Tibial nerve (tissue), 4 donors: ENCODE measurements around the gene CNR1. TPM values are rescaled to one million over a fixed set of nuclear protein-coding genes. Genes with fewer than 3 reads are reported as not detected.

Source experiments
- DNase-seq, 2 donors: peaks; one replicate each; pipeline ENCODE4 v3.0.0-alpha.2; 2019; ENCODE audit warnings: low spot score in 2 of 2
- H3K27ac ChIP-seq, 4 donors: fragments of 200-600 bp; sonication (generic) in 3 of 4; one replicate each; pipeline ENCODE4 v1.5.1; 2017 to 2019; ENCODE audit warnings: mild to moderate bottlenecking in 1 of 4
- H3K27me3 ChIP-seq, 2 donors: fragments of 200-600 bp; sonication (generic) in 1 of 2; one replicate each; pipeline versions ENCODE4 v1.5.1 to v1.6.0; 2017 to 2019
- H3K36me3 ChIP-seq, 3 donors: fragments of 200-600 bp; sonication (generic); one replicate each; pipeline ENCODE4 v1.5.1; 2018 to 2019
- H3K4me1 ChIP-seq, 4 donors: fragments of 200-600 bp; sonication (generic) in 3 of 4; one replicate each; pipeline ENCODE4 v1.5.1; 2017 to 2019
- H3K4me3 ChIP-seq, 4 donors: fragments of 200-600 bp; sonication (generic) in 3 of 4; one replicate each; pipeline ENCODE4 v1.5.1; 2017 to 2019; ENCODE audit warnings: mild to moderate bottlenecking in 1 of 4, moderate library complexity in 1 of 4
- H3K9me3 ChIP-seq, 4 donors: fragments of 200-600 bp; sonication (generic) in 3 of 4; one replicate each; pipeline ENCODE4 v1.5.1; 2017 to 2019
- EP300 ChIP-seq, 2 donors: sonication (generic); formaldehyde crosslinking; IDR thresholded peaks; one replicate each; pipeline ENCODE4 v1.6.1; 2017; ENCODE audit warnings: antibody characterized with exemption in 2 of 2, mild to moderate bottlenecking in 1 of 2
- POLR2A ChIP-seq, 2 donors: fragments of 450-650 bp; IDR thresholded peaks; one replicate each; pipeline ENCODE4 v1.6.1; 2017; ENCODE audit warnings: antibody characterized with exemption in 2 of 2, mild to moderate bottlenecking in 2 of 2, moderate library complexity in 2 of 2
- WGBS, 2 donors: methylation state at CpG; one replicate each; pipeline ENCODE4 v1.1.5; 2018; 5-methylcytosine and 5-hydroxymethylcytosine counted together
- total RNA-seq, 4 donors: library from RNA; depleted of rRNA; stranded (reverse); fragments of >200 nt; gene quantifications; one replicate each; pipeline ENCODE4 v1.1.0, GENCODE V29; 2016
- TF ChIP-seq, protein P1 (sequence below), 5 experiments: fragments of 200-600 bp in 3 of 5; fragments of 450-650 bp in 2 of 5; sonication (generic) in 3 of 5; IDR thresholded peaks; one replicate each; pipeline ENCODE4 v1.5.1; 2016 to 2019; ENCODE audit warnings: antibody characterized with exemption in 5 of 5, mild to moderate bottlenecking in 3 of 5, moderate library complexity in 2 of 5

Gene CNR1
- total RNA-seq, 4 donors from 2014 or later = 10.7 to 35.7 (median 14.4) TPM

GRCh38 chr6:88183471-88183870, 17.3 kb upstream of the CNR1 start:
- no peaks in the 10 kb centered on the region for H3K4me1 ChIP-seq
- no peaks in the 10 kb centered on the region for H3K27me3 ChIP-seq
- no peak overlapping the region for H3K27ac ChIP-seq
- H3K9me3 ChIP-seq = no peaks in the 10 kb centered on the region
- TF ChIP-seq, protein P1, sequence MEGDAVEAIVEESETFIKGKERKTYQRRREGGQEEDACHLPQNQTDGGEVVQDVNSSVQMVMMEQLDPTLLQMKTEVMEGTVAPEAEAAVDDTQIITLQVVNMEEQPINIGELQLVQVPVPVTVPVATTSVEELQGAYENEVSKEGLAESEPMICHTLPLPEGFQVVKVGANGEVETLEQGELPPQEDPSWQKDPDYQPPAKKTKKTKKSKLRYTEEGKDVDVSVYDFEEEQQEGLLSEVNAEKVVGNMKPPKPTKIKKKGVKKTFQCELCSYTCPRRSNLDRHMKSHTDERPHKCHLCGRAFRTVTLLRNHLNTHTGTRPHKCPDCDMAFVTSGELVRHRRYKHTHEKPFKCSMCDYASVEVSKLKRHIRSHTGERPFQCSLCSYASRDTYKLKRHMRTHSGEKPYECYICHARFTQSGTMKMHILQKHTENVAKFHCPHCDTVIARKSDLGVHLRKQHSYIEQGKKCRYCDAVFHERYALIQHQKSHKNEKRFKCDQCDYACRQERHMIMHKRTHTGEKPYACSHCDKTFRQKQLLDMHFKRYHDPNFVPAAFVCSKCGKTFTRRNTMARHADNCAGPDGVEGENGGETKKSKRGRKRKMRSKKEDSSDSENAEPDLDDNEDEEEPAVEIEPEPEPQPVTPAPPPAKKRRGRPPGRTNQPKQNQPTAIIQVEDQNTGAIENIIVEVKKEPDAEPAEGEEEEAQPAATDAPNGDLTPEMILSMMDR (IDR thresholded peaks at IDR 0.05) = no peak
- TF ChIP-seq EP300 (IDR thresholded peaks at IDR 0.05) (no peak), POLR2A (IDR thresholded peaks at IDR 0.05) (no peak)
- 59 to 64% methylated on average over 2 of the region's 2 CpGs for WGBS, 2 donors
- no peak overlapping the region for H3K4me3 ChIP-seq
- no peak for DNase-seq
- no peaks in the 10 kb centered on the region for H3K36me3 ChIP-seq

DNA sequence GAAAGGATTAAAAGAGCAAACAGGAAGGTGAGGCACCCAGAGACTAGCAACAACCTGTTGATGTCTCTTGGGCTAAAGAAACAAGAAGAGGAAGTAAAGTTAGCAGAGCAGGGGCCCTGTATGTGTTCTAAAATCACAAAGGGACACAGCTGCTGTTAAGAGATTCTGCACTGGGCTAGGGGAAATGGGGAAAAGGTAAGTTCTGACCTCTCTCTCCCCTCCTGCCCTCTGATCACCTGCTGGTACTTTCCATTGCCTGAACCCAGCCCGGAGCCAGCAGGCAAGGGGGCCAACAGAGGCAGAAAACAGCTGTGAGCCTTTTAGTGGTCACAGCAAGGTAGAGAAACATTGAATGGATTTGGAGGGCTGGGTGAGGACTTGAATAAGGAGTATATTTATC, 13.5 kb upstream of the CNR1 start:
- Histone ChIP-seq H3K36me3 (no peaks in the 10 kb centered on the region), H3K27me3 (no peaks in the 10 kb centered on the region), H3K27ac (no peak overlapping the region), H3K9me3 (no peaks in the 10 kb centered on the region), H3K4me1 (no peaks in the 10 kb centered on the region), H3K4me3 (no peak overlapping the region)
- WGBS, 2 donors = 6 to 32% methylated on average over 1 of the region's 1 CpG
- no peak for DNase-seq
- TF ChIP-seq POLR2A (IDR thresholded peaks at IDR 0.05) (no peak), EP300 (IDR thresholded peaks at IDR 0.05) (no peak)
- TF ChIP-seq, protein P1 (IDR thresholded peaks at IDR 0.05) = no peak

- 42 to 58% methylated on average over 3 of the region's 3 CpGs for WGBS, 2 donors
- no peaks in the 10 kb centered on the region for H3K9me3 ChIP-seq
- H3K27ac ChIP-seq = no peak overlapping the region
- H3K36me3 ChIP-seq = no peaks in the 10 kb centered on the region
- H3K27me3 ChIP-seq = no peaks in the 10 kb centered on the region
- no peak for TF ChIP-seq POLR2A (IDR thresholded peaks at IDR 0.05)
- TF ChIP-seq, protein P1 (IDR thresholded peaks at IDR 0.05) = no peak
- TF ChIP-seq EP300 (IDR thresholded peaks at IDR 0.05) = no peak
- DNase-seq = no peak
- no peaks in the 10 kb centered on the region for H3K4me1 ChIP-seq
- H3K4me3 ChIP-seq = no peak overlapping the region
Observed at GRCh38 chr6:88177961-88178464, 11.9 kb upstream of the CNR1 start.

DNA sequence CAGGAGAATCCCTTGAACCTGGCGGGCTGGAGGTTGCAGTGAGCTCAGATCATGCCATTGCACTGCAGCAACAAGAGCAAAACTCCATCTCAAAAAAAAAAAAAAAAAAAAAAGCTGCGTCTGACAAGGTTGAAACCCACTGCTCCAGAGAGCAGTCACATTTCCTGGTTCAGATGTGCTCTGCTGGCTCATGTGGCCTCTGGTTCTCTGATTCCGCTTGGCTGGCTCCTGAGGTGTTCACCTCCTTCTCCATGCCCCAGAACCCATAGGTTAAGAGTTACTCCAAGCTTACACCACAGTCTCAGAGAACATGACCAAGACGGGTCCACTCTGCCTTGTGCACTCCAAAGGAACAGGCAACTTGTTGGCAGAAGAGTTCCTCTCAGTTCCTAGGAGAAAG, 8.8 kb upstream of the CNR1 start:
- Histone ChIP-seq H3K27me3 (no peaks in the 10 kb centered on the region), H3K9me3 (no peaks in the 10 kb centered on the region), H3K36me3 (no peaks in the 10 kb centered on the region), H3K4me3 (no peak overlapping the region), H3K27ac (no peak overlapping the region), H3K4me1 (no peaks in the 10 kb centered on the region)
- WGBS, 2 donors = 89 to 92% methylated on average over 4 of the region's 4 CpGs
- TF ChIP-seq, protein P1 (IDR thresholded peaks at IDR 0.05) = no peak
- no peak for TF ChIP-seq EP300 (IDR thresholded peaks at IDR 0.05)
- TF ChIP-seq POLR2A (IDR thresholded peaks at IDR 0.05) = no peak
- no peak for DNase-seq

GRCh38 chr6:88171312-88171711, 5.2 kb upstream of the CNR1 start:
- 87% methylated on average over 2 of the region's 2 CpGs for WGBS, 2 donors
- TF ChIP-seq EP300 (IDR thresholded peaks at IDR 0.05) (no peak), POLR2A (IDR thresholded peaks at IDR 0.05) (no peak)
- TF ChIP-seq, protein P1 (IDR thresholded peaks at IDR 0.05) = no peak

More at GRCh38 chr6:88171312-88171711, 5.2 kb upstream of the CNR1 start:
- Histone ChIP-seq H3K4me1 (peaks cover 0 to 11% (median 4%) of the 10 kb centered on the region in 4 donors), H3K4me3 (no peak overlapping the region), H3K27me3 (peaks cover 0 to 9% of the 10 kb centered on the region in 2 donors), H3K9me3 (no peaks in the 10 kb centered on the region), H3K36me3 (no peaks in the 10 kb centered on the region), H3K27ac (no peak overlapping the region)
- DNase-seq = no peak
